ENCODE measurements around the gene UBE2M. TPM values are rescaled to one million over a fixed set of nuclear protein-coding genes. Genes with fewer than 3 reads are reported as not detected.

UBE2M gene
- polyA plus RNA-seq, 1 experiment = 82.5 TPM

DNA sequence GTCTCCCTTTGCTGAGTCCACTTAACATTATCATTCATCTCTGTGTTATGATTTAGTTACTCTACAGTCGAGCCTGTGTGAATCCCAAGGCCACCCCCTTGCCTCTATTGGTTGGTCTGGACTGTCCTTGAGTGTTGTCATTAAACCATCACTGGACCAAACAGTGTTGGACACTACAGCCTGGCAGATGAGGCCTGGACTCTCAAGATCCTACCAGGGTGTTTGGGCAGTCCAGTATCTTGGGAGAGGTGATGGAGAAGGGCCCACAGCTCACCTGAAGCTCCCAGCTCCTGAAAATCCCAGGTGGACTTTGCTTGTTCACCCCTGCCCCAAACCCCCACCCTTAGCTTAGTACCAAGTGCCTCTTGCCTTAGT is 7.3 kb downstream of the UBE2M start:
- Histone ChIP-seq H3K27ac (ENCODE audit: low read depth, low read length) (no peak overlapping the region), H3K4me3 (ENCODE audit: low read depth, low read length) (no peak overlapping the region), H3K27me3 (ENCODE audit: control insufficient read depth, insufficient read depth, low read length) (no peaks in the 10 kb centered on the region), H3K9me3 (ENCODE audit: control insufficient read depth, insufficient read depth, low read length) (no peaks in the 10 kb centered on the region)
- ChIA-PET POLR2A (interaction anchor here (2.0 kb wide), 1 partner anchor 31 kb away, joined by 4 read pairs; the partner anchor contains the start of gene ZBTB45), CTCF (no interaction called here)
- TF ChIP-seq, protein P1, sequence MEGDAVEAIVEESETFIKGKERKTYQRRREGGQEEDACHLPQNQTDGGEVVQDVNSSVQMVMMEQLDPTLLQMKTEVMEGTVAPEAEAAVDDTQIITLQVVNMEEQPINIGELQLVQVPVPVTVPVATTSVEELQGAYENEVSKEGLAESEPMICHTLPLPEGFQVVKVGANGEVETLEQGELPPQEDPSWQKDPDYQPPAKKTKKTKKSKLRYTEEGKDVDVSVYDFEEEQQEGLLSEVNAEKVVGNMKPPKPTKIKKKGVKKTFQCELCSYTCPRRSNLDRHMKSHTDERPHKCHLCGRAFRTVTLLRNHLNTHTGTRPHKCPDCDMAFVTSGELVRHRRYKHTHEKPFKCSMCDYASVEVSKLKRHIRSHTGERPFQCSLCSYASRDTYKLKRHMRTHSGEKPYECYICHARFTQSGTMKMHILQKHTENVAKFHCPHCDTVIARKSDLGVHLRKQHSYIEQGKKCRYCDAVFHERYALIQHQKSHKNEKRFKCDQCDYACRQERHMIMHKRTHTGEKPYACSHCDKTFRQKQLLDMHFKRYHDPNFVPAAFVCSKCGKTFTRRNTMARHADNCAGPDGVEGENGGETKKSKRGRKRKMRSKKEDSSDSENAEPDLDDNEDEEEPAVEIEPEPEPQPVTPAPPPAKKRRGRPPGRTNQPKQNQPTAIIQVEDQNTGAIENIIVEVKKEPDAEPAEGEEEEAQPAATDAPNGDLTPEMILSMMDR (IDR thresholded peaks at IDR 0.05; ENCODE audit: low read depth, low read length) = no peak
- DNase-seq (ENCODE audit: low read depth, low spot score) = no peak

DNA sequence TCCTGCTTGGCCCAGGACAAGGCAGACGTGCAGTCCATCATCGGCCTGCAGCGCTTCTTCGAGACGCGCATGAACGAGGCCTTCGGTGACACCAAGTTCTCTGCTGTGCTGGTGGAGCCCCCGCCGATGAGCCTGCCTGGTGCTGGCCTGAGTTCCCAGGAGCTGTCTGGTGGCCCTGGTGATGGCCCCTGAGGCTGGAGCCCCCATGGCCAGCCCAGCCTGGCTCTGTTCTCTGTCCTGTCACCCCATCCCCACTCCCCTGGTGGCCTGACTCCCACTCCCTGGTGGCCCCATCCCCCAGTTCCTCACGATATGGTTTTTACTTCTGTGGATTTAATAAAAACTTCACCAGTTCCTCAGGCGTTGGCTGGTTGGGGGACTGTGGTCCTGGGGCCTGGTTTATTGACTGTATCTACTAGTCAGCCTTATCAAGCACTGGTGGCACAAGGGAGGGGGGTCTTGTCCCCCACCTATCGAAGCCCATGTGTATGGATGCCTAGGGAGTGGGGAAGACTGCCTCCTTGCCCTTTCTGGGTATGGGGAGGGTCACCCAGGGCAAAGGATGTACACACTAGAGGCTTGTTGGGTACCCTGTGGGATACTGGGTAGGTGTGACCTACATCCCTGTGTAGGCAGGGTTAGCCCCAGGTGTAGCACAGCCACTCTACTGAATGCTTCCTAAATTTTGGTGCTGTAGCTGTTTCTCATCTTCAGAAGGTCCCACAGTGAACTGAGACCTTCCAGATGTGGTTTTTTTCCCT is 7.9 kb downstream of the UBE2M start:
- TF ChIP-seq, protein P1 (IDR thresholded peaks at IDR 0.05; ENCODE audit: low read depth, low read length) = no peak
- Histone ChIP-seq H3K27ac (ENCODE audit: low read depth, low read length) (no peak overlapping the region), H3K27me3 (ENCODE audit: control insufficient read depth, insufficient read depth, low read length) (no peaks in the 10 kb centered on the region), H3K9me3 (ENCODE audit: control insufficient read depth, insufficient read depth, low read length) (no peaks in the 10 kb centered on the region), H3K4me3 (ENCODE audit: low read depth, low read length) (no peak overlapping the region)
- no peak for DNase-seq (ENCODE audit: low read depth, low spot score)
- CTCF ChIA-PET = no interaction called here
- POLR2A ChIA-PET = interaction anchor here (2.0 kb wide), 1 partner anchor 31 kb away, joined by 4 read pairs; the partner anchor contains the start of gene ZBTB45

DNA sequence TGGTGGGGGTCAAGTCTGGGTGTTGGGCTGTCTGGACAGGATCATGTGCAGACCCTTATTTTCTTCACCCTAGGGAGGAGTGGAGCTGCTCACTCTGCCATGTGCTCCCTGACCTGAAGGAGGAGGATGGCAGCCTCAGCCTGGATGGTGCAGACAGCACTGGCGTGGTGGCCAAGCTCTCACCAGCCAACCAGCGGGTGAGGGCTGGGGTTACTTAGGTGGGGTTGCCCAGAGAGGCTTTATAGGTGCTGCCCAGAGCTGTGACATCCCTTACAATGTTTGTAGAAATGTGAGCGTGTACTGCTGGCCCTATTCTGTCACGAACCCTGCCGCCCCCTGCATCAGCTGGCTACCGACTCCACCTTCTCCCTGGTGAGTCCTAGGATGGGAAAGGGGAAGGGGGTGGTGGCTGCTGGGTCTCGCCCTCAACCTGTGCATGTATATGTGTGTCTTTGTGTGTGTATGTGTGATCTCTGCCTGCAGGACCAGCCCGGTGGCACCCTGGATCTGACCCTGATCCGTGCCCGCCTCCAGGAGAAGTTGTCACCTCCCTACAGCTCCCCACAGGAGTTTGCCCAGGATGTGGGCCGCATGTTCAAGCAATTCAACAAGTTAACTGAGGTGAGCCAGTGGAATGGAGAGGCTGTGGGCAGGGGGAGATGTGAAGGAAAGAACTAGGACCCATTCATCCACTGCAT is 8.6 kb downstream of the UBE2M start:
- Histone ChIP-seq H3K9me3 (ENCODE audit: control insufficient read depth, insufficient read depth, low read length) (no peaks in the 10 kb centered on the region; the same call in 1 of the 2 replicates), H3K27ac (ENCODE audit: low read depth, low read length) (no peak overlapping the region), H3K27me3 (ENCODE audit: control insufficient read depth, insufficient read depth, low read length) (no peaks in the 10 kb centered on the region), H3K4me3 (ENCODE audit: low read depth, low read length) (no peak overlapping the region)
- DNase-seq (ENCODE audit: low read depth, low spot score) = no peak
- CTCF ChIA-PET = no interaction called here
- TF ChIP-seq, protein P1 (IDR thresholded peaks at IDR 0.05; ENCODE audit: low read depth, low read length) = no peak
- POLR2A ChIA-PET = interaction anchor here (0.6 to 1.1 kb wide), 2 partner anchors 26 to 28 kb away, joined by 3 to 4 read pairs; no protein-coding TSS in a partner anchor

DNA sequence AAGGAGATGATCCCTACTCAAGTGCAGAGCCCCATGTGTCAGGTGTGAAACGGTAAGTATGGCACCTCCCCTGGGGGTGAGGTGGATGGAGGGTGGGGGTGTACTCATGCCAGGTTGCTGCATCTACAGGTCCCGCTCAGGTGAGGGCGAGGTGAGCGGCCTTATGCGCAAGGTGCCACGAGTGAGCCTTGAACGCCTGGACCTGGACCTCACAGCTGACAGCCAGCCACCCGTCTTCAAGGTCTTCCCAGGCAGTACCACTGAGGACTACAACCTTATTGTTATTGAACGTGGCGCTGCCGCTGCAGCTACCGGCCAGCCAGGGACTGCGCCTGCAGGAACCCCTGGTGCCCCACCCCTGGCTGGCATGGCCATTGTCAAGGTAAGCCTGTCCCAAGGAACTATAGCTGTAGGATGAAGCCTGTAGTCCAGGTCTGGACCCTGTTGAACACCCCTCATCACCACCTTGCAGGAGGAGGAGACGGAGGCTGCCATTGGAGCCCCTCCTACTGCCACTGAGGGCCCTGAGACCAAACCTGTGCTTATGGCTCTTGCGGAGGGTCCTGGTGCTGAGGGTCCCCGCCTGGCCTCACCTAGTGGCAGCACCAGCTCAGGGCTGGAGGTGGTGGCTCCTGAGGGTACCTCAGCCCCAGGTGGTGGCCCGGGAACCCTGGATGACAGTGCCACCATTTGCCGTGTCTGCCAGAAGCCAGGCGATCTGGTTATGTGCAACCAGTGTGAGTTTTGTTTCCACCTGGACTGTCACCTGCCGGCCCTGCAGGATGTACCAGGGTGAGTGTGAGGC is 9.3 kb downstream of the UBE2M start:
- no peaks in the 10 kb centered on the region for H3K27me3 ChIP-seq (ENCODE audit: control insufficient read depth, insufficient read depth, low read length)
- ChIA-PET CTCF (no interaction called here), POLR2A (interaction anchor here (0.6 to 1.1 kb wide), 2 partner anchors 27 to 28 kb away, joined by 3 to 4 read pairs; no protein-coding TSS in a partner anchor)
- H3K9me3 ChIP-seq (ENCODE audit: control insufficient read depth, insufficient read depth, low read length) = no peaks in the 10 kb centered on the region; the same call in 1 of the 2 replicates
- no peak for DNase-seq (ENCODE audit: low read depth, low spot score)
- TF ChIP-seq, protein P1 (IDR thresholded peaks at IDR 0.05; ENCODE audit: low read depth, low read length) = no peak
- H3K4me3 ChIP-seq (ENCODE audit: low read depth, low read length) = no peak overlapping the region
- H3K27ac ChIP-seq (ENCODE audit: low read depth, low read length) = no peak overlapping the region
